ENCODE results near the gene GAD1.

GRCh38 chr2:170897108-170897507 lies 80.4 kb downstream of the GAD1 start:
- no peak for TF ChIP-seq GATA2 (IDR thresholded peaks at IDR 0.05; ENCODE audit: low read depth, low read length)
- no peak for TF ChIP-seq GATA3 (IDR thresholded peaks at IDR 0.05; ENCODE audit: low read depth, low read length)
